ENCODE measurements around the gene MTUS2.

The MTUS2 gene

GRCh38 chr13:29125191-29125933, 305.2 kb downstream of the MTUS2 start:
- Histone ChIP-seq H3K4me3 (ENCODE audit: low read depth in 1 of 2, low read length in 2 of 2) (peak overlapping the region in 1 of 2 experiments; percentile 4; a peak in 1 of 4 replicates), H3K4me1 (ENCODE audit: insufficient read depth, low read length) (peaks cover 26% of the 10 kb centered on the region), H3K27me3 (ENCODE audit: insufficient read depth, low read length, poor library complexity) (no peaks in the 10 kb centered on the region), H3K9me3 (ENCODE audit: insufficient read depth, low read length, severe bottlenecking) (no peaks in the 10 kb centered on the region), H3K27ac (ENCODE audit: low read length) (peak overlapping the region; percentile 88), H3K9ac (ENCODE audit: low read depth, low read length) (peak overlapping the region; percentile 51), H4K20me1 (ENCODE audit: insufficient read depth, low read length) (no peaks in the 10 kb centered on the region), H3K79me2 (ENCODE audit: insufficient read depth, low read length) (no peaks in the 10 kb centered on the region), H3K4me2 (ENCODE audit: insufficient read depth, low read length) (peak overlapping the region; percentile 51), H2AFZ (ENCODE audit: low read depth, low read length) (peak overlapping the region; percentile 72), H3K36me3 (ENCODE audit: insufficient read depth, low read length) (no peaks in the 10 kb centered on the region)
- peak; percentile 83 for ATAC-seq (ENCODE audit: insufficient read depth, low read depth)
- TF ChIP-seq CTCF (IDR thresholded peaks at IDR 0.05; ENCODE audit: borderline replicate concordance, extremely low read depth, low read length, poor library complexity, severe bottlenecking) (no peak), EZH2 (IDR thresholded peaks at IDR 0.05; ENCODE audit: borderline replicate concordance, low read depth, low read length, severe bottlenecking) (no peak)
- DNase-seq: no peak

GRCh38 chr13:29125934-29126424, 305.8 kb downstream of the MTUS2 start:
- H3K4me2 ChIP-seq (ENCODE audit: insufficient read depth, low read length): peak overlapping the region; percentile 51
- ATAC-seq (ENCODE audit: insufficient read depth, low read depth): peak; percentile 75
- peak overlapping the region; percentile 72 for H2AFZ ChIP-seq (ENCODE audit: low read depth, low read length)
- peaks cover 26% of the 10 kb centered on the region for H3K4me1 ChIP-seq (ENCODE audit: insufficient read depth, low read length)
- no peak for TF ChIP-seq EZH2 (IDR thresholded peaks at IDR 0.05; ENCODE audit: borderline replicate concordance, low read depth, low read length, severe bottlenecking)
- no peak for TF ChIP-seq CTCF (IDR thresholded peaks at IDR 0.05; ENCODE audit: borderline replicate concordance, extremely low read depth, low read length, poor library complexity, severe bottlenecking)
- H3K27ac ChIP-seq (ENCODE audit: low read length): peak overlapping the region; percentile 88
- no peaks in the 10 kb centered on the region for H3K9me3 ChIP-seq (ENCODE audit: insufficient read depth, low read length, severe bottlenecking)
- no peaks in the 10 kb centered on the region for H3K79me2 ChIP-seq (ENCODE audit: insufficient read depth, low read length)
- H3K27me3 ChIP-seq (ENCODE audit: insufficient read depth, low read length, poor library complexity): no peaks in the 10 kb centered on the region
- peak; percentile 36 for DNase-seq
- H3K36me3 ChIP-seq (ENCODE audit: insufficient read depth, low read length): no peaks in the 10 kb centered on the region
- H3K9ac ChIP-seq (ENCODE audit: low read depth, low read length): peak overlapping the region; percentile 51
- no peaks in the 10 kb centered on the region for H4K20me1 ChIP-seq (ENCODE audit: insufficient read depth, low read length)
- peak overlapping the region in 1 of 2 experiments; percentile 4; a peak in 1 of 4 replicates for H3K4me3 ChIP-seq (ENCODE audit: low read depth in 1 of 2, low read length in 2 of 2)

- Histone ChIP-seq H3K4me1 (ENCODE audit: insufficient read depth, low read length) (peaks cover 24% of the 10 kb centered on the region), H3K4me3 (ENCODE audit: low read depth in 1 of 2, low read length in 2 of 2) (no peak overlapping the region), H3K36me3 (ENCODE audit: insufficient read depth, low read length) (no peaks in the 10 kb centered on the region), H3K4me2 (ENCODE audit: insufficient read depth, low read length) (no peak overlapping the region), H3K79me2 (ENCODE audit: insufficient read depth, low read length) (no peaks in the 10 kb centered on the region), H3K9ac (ENCODE audit: low read depth, low read length) (no peak overlapping the region), H3K27me3 (ENCODE audit: insufficient read depth, low read length, poor library complexity) (no peaks in the 10 kb centered on the region), H3K27ac (ENCODE audit: low read length) (no peak overlapping the region), H3K9me3 (ENCODE audit: insufficient read depth, low read length, severe bottlenecking) (no peaks in the 10 kb centered on the region), H2AFZ (ENCODE audit: low read depth, low read length) (no peak overlapping the region), H4K20me1 (ENCODE audit: insufficient read depth, low read length) (no peaks in the 10 kb centered on the region)
- no peak for DNase-seq
- TF ChIP-seq EZH2 (IDR thresholded peaks at IDR 0.05; ENCODE audit: borderline replicate concordance, low read depth, low read length, severe bottlenecking) (no peak), CTCF (IDR thresholded peaks at IDR 0.05; ENCODE audit: borderline replicate concordance, extremely low read depth, low read length, poor library complexity, severe bottlenecking) (no peak)
- ATAC-seq (ENCODE audit: insufficient read depth, low read depth): no peak
Measured at GRCh38 chr13:29129616-29130015, 309.5 kb downstream of the MTUS2 start.

Measured in DND-41 (cell line).